Heart left ventricle (tissue), 16 donors: ENCODE measurements around the gene FAM229A. TPM values are rescaled to one million over a fixed set of nuclear protein-coding genes. Genes with fewer than 3 reads are reported as not detected.
A peak's percentile ranks its signal among the peaks of the same experiment; 100 is the strongest.
"Not testable (repeated sequence)": the region's sequence is repeated elsewhere in the genome, so short reads cannot be mapped to it uniquely, and the experiment has no call there.

Experiments used
- ATAC-seq, 4 donors: fragments of 200-7000 bp; cut with Tn5 transposase; one replicate each; pipeline ENCODE4 v1.9.1; 2020 to 2022; ENCODE audit warnings: moderate library complexity in 4 of 4, mild to moderate bottlenecking in 3 of 4, moderate number of reproducible peaks in 1 of 4
- DNase-seq, 5 donors: peaks; one replicate each; pipeline ENCODE4 v3.0.0-alpha.2; 2020
- H3K27ac ChIP-seq, 12 donors: fragments of 200-600 bp; sonication (generic) in 4 of 12; one replicate each; pipeline versions ENCODE4 v1.5.0 to v1.8.0; 2016 to 2022; ENCODE audit warnings: mild to moderate bottlenecking in 2 of 12
- H3K27me3 ChIP-seq, 9 donors: fragments of 200-600 bp; sonication (generic) in 2 of 9; one replicate each; pipeline versions ENCODE4 v1.5.1 to v1.8.0; 2016 to 2022; ENCODE audit warnings: mild to moderate bottlenecking in 3 of 9
- H3K36me3 ChIP-seq, 9 donors: fragments of 200-600 bp; sonication (generic) in 2 of 9; one replicate each; pipeline versions ENCODE4 v1.5.0 to v1.8.0; 2018 to 2022; ENCODE audit warnings: mild to moderate bottlenecking in 2 of 9
- H3K4me1 ChIP-seq, 12 donors: fragments of 200-600 bp; sonication (generic) in 4 of 12; one replicate each; pipeline versions ENCODE4 v1.5.0 to v1.8.0; 2016 to 2022; ENCODE audit warnings: mild to moderate bottlenecking in 3 of 12
- H3K4me3 ChIP-seq, 12 donors: fragments of 200-600 bp; sonication (generic) in 4 of 12; one replicate each; pipeline versions ENCODE4 v1.5.0 to v1.8.0; 2017 to 2022; ENCODE audit warnings: mild to moderate bottlenecking in 9 of 12, moderate library complexity in 4 of 12
- H3K9me3 ChIP-seq, 12 donors: fragments of 200-600 bp; sonication (generic) in 4 of 12; one replicate each; pipeline versions ENCODE4 v1.5.0 to v1.8.0; 2016 to 2022; ENCODE audit warnings: mild to moderate bottlenecking in 1 of 12
- POLR2A ChIP-seq, 2 donors: fragments of 450-650 bp; IDR thresholded peaks; one replicate each; pipeline ENCODE4 v1.6.1; 2017; ENCODE audit warnings: antibody characterized with exemption in 2 of 2, mild to moderate bottlenecking in 2 of 2, moderate library complexity in 2 of 2
- WGBS, 4 donors: extraction: QIAGEN DNeasy Blood & Tissue Kit in 2 of 4; methylation state at CpG; one replicate each; pipeline versions ENCODE4 v1.1.5 to v1.1.7; 2013 to 2018; 5-methylcytosine and 5-hydroxymethylcytosine counted together
- intact Hi-C, 10 donors: fragments of 100-400 bp; cut with DNase I; formaldehyde crosslinking; loops; one replicate each; pipeline versions ENCODE4 v1.11.1 to v1.14.2; 2022
- polyA plus RNA-seq, 2 donors: library from polyadenylated mRNA; stranded (reverse); fragments of 200-250 nt; gene quantifications; one replicate each; pipeline ENCODE4 v1.2.3, GENCODE V29; 2013
- total RNA-seq, 9 donors: library from RNA; depleted of rRNA in 2 of 9; stranded (reverse); fragments of >200 nt in 2 of 9; fragmentation: NEBNext Ultra II Directional in 3 of 9; extraction: Animal tissue kit (Norgen Biotek cat#: 25700) in 3 of 9; gene quantifications; one replicate each; pipeline versions ENCODE4 v1.1.0 to v1.2.4, GENCODE V29; 2016 to 2023
- TF ChIP-seq, protein P1 (sequence below), 12 donors: fragments of 200-600 bp; sonication (generic) in 4 of 12; IDR thresholded peaks; one replicate each; pipeline versions ENCODE4 v1.5.0 to v1.8.0; 2018 to 2022; ENCODE audit warnings: antibody characterized with exemption in 12 of 12, mild to moderate bottlenecking in 5 of 12
- donor health status: ischemic (EF 13 %, LVEDD 7.1; RV severe dilation, severe dysfunction).
- donor health status: healthy with polysubstance abuse.
- donor health status: DM: no; HTN: yes; CAD: no.
- donor health status: DM: no; HTN: no; CAD: no.
- donor health status: ischemic (EF 25% LVEDD 6.9; RV normal size, moderate dysfunction).
- donor health status: ischemic (EF 25% LVEDD 5.7; RV mildly dilated, moderate dysfunction).
- donor health status: healthy.
- donor health status: DM: yes; HTN: yes; CAD: no.
- donor health status: ischemic (EF 35%, LVEDD 5.7; RV mildly dilated, moderate dysfunction).
- donor health status: nonischemic (EF 11% LVEDD 7.7; RV severe dilation, severe dysfunction).
- donor health status: DM: yes; HTN: yes; CAD: no.
- donor health status: PGD.
- donor health status: ischemic (EF 29% LVEDD 5.4; RV normal size, mild dysfunction).
- donor health status: nonischemic (EF 23%, LVEDD 6.1; RV moderate dilation, normal function).

The FAM229A gene
- total and polyA plus RNA-seq, 11 donors = 1.2 to 4.4 (median 2.1) TPM

DNA sequence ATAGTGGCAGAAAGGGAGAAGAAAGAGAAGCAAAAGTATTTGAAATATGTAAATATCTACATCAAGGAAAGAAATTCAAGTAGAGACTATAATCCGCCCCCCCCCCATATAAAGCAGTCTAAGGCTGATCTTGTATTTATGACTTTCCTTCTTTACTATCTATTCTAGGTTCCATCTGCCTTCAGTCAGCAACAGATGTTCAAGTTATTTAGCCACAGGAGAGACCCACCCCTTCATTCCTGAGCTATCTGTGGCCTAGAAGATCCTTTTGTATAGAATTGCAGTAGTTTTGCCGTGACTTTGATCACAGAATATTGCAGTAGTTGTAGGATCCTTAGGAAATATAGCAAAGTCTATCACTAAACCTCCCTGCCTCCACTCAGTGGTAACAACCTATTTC lies 42.7 kb upstream of the FAM229A start:
- no peak overlapping the region for H3K4me3 ChIP-seq
- TF ChIP-seq POLR2A (IDR thresholded peaks at IDR 0.05) = no peak
- TF ChIP-seq, protein P1, sequence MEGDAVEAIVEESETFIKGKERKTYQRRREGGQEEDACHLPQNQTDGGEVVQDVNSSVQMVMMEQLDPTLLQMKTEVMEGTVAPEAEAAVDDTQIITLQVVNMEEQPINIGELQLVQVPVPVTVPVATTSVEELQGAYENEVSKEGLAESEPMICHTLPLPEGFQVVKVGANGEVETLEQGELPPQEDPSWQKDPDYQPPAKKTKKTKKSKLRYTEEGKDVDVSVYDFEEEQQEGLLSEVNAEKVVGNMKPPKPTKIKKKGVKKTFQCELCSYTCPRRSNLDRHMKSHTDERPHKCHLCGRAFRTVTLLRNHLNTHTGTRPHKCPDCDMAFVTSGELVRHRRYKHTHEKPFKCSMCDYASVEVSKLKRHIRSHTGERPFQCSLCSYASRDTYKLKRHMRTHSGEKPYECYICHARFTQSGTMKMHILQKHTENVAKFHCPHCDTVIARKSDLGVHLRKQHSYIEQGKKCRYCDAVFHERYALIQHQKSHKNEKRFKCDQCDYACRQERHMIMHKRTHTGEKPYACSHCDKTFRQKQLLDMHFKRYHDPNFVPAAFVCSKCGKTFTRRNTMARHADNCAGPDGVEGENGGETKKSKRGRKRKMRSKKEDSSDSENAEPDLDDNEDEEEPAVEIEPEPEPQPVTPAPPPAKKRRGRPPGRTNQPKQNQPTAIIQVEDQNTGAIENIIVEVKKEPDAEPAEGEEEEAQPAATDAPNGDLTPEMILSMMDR (IDR thresholded peaks at IDR 0.05) = no peak
- H3K4me1 ChIP-seq = peaks cover 0 to 12% (median 0%) of the 10 kb centered on the region in 12 donors

DNA sequence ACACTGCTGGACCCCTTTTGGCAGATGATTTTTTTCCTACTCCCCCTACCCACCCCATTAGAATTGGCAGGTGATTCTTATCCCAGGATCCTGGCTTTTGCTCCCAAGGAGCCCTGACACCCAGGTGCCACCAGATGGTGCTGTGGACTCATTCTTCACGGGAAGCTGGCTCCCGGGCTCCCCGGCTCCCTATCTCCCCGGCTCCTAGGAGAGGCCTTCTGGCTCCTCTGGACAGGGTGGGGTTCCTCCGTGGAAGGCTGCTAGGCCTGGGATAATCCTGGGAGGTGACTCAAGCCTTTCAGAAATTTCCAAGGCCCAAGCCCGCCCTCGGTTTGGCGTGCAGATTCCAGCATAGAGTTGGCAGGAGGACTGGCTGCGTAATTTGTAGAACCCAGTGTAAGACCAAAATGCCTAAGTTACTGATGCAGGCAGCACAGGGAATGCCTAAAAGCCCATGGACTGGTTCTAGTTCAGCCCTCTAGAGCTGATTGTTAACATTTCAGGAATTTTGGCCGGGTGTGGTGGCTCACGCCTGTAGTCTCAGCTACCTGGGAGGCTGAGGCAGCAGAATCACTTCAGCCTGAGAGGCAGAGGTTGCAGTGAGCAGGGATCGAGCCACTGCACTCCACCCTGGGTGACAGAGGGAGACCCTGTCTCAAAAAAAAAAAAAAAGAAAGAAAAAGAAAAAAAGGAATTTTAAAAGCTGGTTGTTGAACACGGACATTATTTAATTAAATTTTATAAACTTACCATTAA lies 38.8 kb upstream of the FAM229A start:
- peak; percentile 93 to 99 (median 98) for ATAC-seq
- DNase-seq = peak; percentile 82 to 92 (median 88)
- TF ChIP-seq POLR2A (IDR thresholded peaks at IDR 0.05) = peak in 1 of 2 donors; percentile 12
- TF ChIP-seq, protein P1 (IDR thresholded peaks at IDR 0.05) = peak; percentile 82 to 96 (median 88)
- Histone ChIP-seq H3K27ac (peak overlapping the region in 10 of 12 donors; percentile 2 to 67 (median 42)), H3K36me3 (no peaks in the 10 kb centered on the region), H3K4me3 (no peak overlapping the region), H3K4me1 (peaks cover 0 to 12% (median 0%) of the 10 kb centered on the region in 12 donors), H3K9me3 (no peaks in the 10 kb centered on the region), H3K27me3 (no peaks in the 10 kb centered on the region)
- WGBS, 4 donors = 37 to 45% (median 38%) methylated on average over 13 of the region's 13 CpGs
- intact Hi-C loops = loop anchor here (1.0 to 10.0 kb wide), 9 partner anchors 13 to 684 kb away; partner anchors contain the start of genes AZIN2 (in 1 of the 10) and FNDC5 (in 1 of the 10)

More for the DNA sequence above, 42.7 kb upstream of the FAM229A start:
- 43 to 48% (median 45%) methylated on average over 2 of the region's 2 CpGs for WGBS, 4 donors
- H3K9me3 ChIP-seq = no peaks in the 10 kb centered on the region
- H3K27me3 ChIP-seq = no peaks in the 10 kb centered on the region
- intact Hi-C loops = loop anchor here in 7 of 10 donors (5.0 to 10.0 kb wide), 7 partner anchors 357 to 680 kb away; partner anchors contain the start of genes AZIN2 (in 1 of the 7) and FNDC5 (in 1 of the 7)
- H3K36me3 ChIP-seq = no peaks in the 10 kb centered on the region
- DNase-seq (no peak), ATAC-seq (no peak)
- H3K27ac ChIP-seq = no peak overlapping the region

DNA sequence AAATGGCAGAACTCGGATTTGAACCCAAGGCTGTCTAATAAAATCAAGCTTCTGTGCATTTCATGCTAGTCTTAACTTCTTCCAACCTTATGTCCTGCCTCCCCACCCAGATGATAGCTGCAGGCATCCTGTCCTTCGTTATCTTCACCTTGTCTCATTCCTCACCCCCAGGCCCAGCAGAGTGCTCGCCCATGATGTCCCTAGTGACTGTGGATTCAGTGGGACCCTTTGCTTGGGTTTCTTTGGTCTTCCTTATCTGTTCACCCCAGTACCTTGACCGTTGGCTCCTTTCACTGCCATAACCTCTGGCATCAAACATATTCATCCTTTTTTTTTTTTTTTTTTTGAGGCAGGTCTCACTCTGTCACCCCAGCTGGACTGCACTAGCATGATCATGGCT lies 37.6 kb upstream of the FAM229A start:
- WGBS, 4 donors = 67 to 76% (median 71%) methylated on average over 4 of the region's 4 CpGs
- H3K4me3 ChIP-seq = no peak overlapping the region
- peaks cover 0 to 21% (median 8%) of the 10 kb centered on the region in 12 donors for H3K4me1 ChIP-seq
- DNase-seq (no peak), ATAC-seq (no peak)
- no peak for TF ChIP-seq POLR2A (IDR thresholded peaks at IDR 0.05)
- TF ChIP-seq, protein P1 (IDR thresholded peaks at IDR 0.05) = no peak
- H3K9me3 ChIP-seq = no peaks in the 10 kb centered on the region
- H3K36me3 ChIP-seq = no peaks in the 10 kb centered on the region
- intact Hi-C loops = loop anchor here (2.0 to 10.0 kb wide), 10 partner anchors 15 to 685 kb away; partner anchors contain the start of genes EIF3I (in 2 of the 10), TMEM234 (in 2 of the 10), AZIN2 (in 1 of the 10) and FNDC5 (in 1 of the 10)
- H3K27me3 ChIP-seq = no peaks in the 10 kb centered on the region
- H3K27ac ChIP-seq = no peak overlapping the region

DNA sequence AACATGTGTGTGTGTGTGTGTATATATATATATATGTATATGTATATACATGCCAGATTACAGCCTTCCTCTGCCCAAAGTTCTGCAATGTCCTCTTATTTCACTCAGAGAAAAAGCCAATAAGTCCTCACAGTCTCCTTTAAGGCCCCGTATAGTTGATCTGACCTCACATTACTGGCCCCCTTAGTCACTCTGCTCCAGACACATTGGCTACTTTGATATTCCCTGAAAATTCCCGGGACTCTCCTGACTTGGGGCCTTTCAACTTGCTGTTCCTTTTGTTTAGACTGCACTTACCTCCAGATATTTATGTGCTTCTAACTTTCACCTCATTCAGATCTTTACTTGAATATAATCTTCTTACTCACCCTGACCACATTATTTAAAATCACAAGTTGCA lies 36.1 kb upstream of the FAM229A start:
- no peaks in the 10 kb centered on the region for H3K27me3 ChIP-seq
- 71 to 84% (median 73%) methylated on average over 2 of the region's 2 CpGs for WGBS, 4 donors
- no peak for TF ChIP-seq POLR2A (IDR thresholded peaks at IDR 0.05)
- TF ChIP-seq, protein P1 (IDR thresholded peaks at IDR 0.05) = no peak
- H3K9me3 ChIP-seq = no peaks in the 10 kb centered on the region
- no peaks in the 10 kb centered on the region for H3K36me3 ChIP-seq
- no peak overlapping the region for H3K4me3 ChIP-seq
- peaks cover 0 to 25% (median 12%) of the 10 kb centered on the region in 12 donors for H3K4me1 ChIP-seq
- H3K27ac ChIP-seq = no peak overlapping the region
- ATAC-seq (no peak), DNase-seq (no peak)
- intact Hi-C loops = loop anchor here in 4 of 10 donors (10.0 kb wide), 2 partner anchors 174 to 184 kb away; partner anchors contain the start of genes EIF3I (in 2 of the 4) and TMEM234 (in 2 of the 4)

DNA sequence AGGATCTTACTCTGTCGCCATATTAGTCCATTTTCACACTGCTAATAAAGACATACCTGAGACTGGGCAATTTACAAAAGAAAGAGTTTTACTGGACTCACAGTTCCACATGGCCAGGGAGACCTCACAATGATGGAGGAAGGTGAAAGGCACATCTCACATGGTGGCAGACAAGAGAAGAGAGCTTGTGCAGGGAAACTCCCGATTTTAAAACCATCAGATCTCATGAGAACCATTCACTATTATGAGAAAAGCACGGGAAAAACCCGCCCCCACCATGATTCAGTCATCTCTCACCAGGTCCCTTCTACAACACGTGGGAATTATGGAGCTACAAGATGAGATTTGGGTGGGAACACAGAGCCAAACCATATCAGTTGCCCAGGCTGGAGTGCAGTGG lies 34.2 kb upstream of the FAM229A start:
- 89 to 99% (median 93%) methylated on average over 5 of the region's 5 CpGs for WGBS, 4 donors
- not testable (repeated sequence) for H3K27me3 ChIP-seq, ATAC-seq, DNase-seq, H3K9me3 ChIP-seq, H3K27ac ChIP-seq, H3K4me3 ChIP-seq
- intact Hi-C loops = loop anchor here in 4 of 10 donors (10.0 kb wide), 2 partner anchors 172 to 182 kb away; partner anchors contain the start of genes EIF3I (in 2 of the 4) and TMEM234 (in 2 of the 4)
- peaks cover 7 to 44% (median 27%) of the 10 kb centered on the region in 12 donors for H3K4me1 ChIP-seq
- peaks cover 0 to 17% (median 6%) of the 10 kb centered on the region in 9 donors for H3K36me3 ChIP-seq
